Endothelial cell of umbilical vein (primary cell): ENCODE data around the gene STK10.

Source experiments
- CTCF ChIP-seq, 2 donors: IDR thresholded peaks; 1 replicate in 1 of 2; 2 replicates in 1 of 2; pipeline ENCODE4 v1.5.1; 2011; ENCODE audit warnings: low read length in 2 of 2, mild to moderate bottlenecking in 2 of 2, moderate library complexity in 2 of 2, control low read depth in 1 of 2, inconsistent platforms in 1 of 2, low read depth in 1 of 2; ENCODE audit not compliant: insufficient read depth in 1 of 2; ENCODE audit errors: extremely low read depth in 1 of 2
- GATA2 ChIP-seq: IDR thresholded peaks from 2 replicates; pipeline ENCODE4 v1.7.0; 2011; ENCODE audit warnings: low read depth, mild to moderate bottlenecking, moderate library complexity, mixed read lengths, low read length; ENCODE audit not compliant: insufficient read length, insufficient read depth
- POLR2A ChIP-seq: IDR thresholded peaks from 2 replicates; pipeline ENCODE4 v1.6.1; 2012; ENCODE audit warnings: low read depth, mild to moderate bottlenecking, control low read depth, low read length

DNA sequence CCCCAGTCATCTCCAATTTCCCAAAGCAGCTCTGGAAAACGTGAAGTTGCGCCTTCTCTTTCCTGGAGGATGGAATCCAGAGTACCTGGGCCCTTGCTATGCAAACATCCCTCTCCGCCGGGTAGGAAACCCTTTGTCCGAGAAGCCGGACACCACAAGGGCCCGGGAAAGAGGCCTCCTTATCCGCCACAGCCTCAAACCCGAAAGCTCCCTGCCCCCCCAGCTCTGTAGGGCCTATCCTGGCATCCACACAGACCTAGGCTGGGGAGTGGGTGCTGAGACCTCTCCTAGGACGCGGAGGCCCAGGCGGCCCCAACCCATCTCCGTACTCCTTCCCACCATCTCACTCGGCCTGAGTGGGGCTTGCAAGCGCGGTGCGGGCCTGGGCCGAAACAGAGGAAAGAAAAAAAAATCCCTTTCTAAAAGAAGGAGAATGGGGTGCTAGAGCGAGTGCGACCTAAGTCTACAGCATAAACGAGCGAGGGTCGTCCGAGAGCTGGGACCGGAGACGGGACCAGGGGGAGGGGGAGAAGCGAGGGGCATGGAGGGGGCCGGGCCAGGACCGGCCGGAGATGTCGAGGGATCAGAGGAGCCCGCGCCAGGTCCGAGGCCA lies 182.2 kb downstream of the STK10 start:
- TF ChIP-seq CTCF (IDR thresholded peaks at IDR 0.05; ENCODE audit: extremely low read depth in 1 of 2, insufficient read depth in 1 of 2, low read depth in 1 of 2, low read length in 2 of 2) = no peak
- no peak for TF ChIP-seq POLR2A
- TF ChIP-seq GATA2 = no peak
